Muscle layer of colon (tissue), 2 donors: ENCODE results near the gene ZEB1.

Source experiments
- H3K27ac ChIP-seq: one replicate; pipeline ENCODE4 v1.7.0; 2013; ENCODE audit warnings: low read depth, mild to moderate bottlenecking, low read length, moderate library complexity
- H3K27me3 ChIP-seq, 2 donors: one replicate each; pipeline ENCODE4 v1.7.0; 2013; ENCODE audit warnings: low read length in 2 of 2, mild to moderate bottlenecking in 2 of 2; ENCODE audit not compliant: insufficient read depth in 2 of 2, control insufficient read depth in 1 of 2
- H3K36me3 ChIP-seq: one replicate; pipeline ENCODE4 v1.7.0; 2013; ENCODE audit warnings: mild to moderate bottlenecking, low read length; ENCODE audit not compliant: insufficient read depth
- H3K4me1 ChIP-seq: one replicate; pipeline ENCODE4 v1.7.0; 2013; ENCODE audit warnings: mild to moderate bottlenecking, low read length; ENCODE audit not compliant: insufficient read depth
- H3K4me3 ChIP-seq, 2 donors: one replicate each; pipeline ENCODE4 v1.7.0; 2013; ENCODE audit warnings: low read length in 2 of 2, low read depth in 1 of 2, mild to moderate bottlenecking in 1 of 2, moderate library complexity in 1 of 2
- H3K9ac ChIP-seq: one replicate; pipeline ENCODE4 v1.7.0; 2013; ENCODE audit warnings: low read length
- H3K9me3 ChIP-seq: one replicate; pipeline ENCODE4 v1.7.0; 2013; ENCODE audit warnings: mild to moderate bottlenecking, low read length
- donor health status: abdominal sarcoma.
- donor health status: Adenocarcinoma of cecum.

The ZEB1 gene

DNA sequence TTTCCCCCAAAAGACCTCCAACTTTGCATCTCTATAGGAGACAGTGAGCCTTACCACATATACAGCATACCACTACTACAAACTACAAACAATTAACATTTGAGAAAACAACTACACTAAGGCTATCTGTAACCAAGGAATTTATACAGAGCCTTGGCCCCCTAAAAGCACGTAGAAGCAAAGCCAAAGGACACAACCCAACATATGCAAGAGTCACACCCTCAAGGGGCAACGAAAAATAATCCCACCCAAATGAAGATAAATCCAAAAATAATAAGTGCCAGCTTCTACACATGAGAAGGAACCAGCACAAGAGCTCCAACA, 149.5 kb downstream of the ZEB1 start:
- no peaks in the 10 kb centered on the region for H3K27me3 ChIP-seq
- H3K4me1 ChIP-seq, result no peaks in the 10 kb centered on the region
- no peak overlapping the region for H3K27ac ChIP-seq
- no peak overlapping the region for H3K9ac ChIP-seq
- peaks cover 27% of the 10 kb centered on the region for H3K36me3 ChIP-seq
- no peak overlapping the region for H3K4me3 ChIP-seq
- H3K9me3 ChIP-seq, result peaks cover 11% of the 10 kb centered on the region

DNA sequence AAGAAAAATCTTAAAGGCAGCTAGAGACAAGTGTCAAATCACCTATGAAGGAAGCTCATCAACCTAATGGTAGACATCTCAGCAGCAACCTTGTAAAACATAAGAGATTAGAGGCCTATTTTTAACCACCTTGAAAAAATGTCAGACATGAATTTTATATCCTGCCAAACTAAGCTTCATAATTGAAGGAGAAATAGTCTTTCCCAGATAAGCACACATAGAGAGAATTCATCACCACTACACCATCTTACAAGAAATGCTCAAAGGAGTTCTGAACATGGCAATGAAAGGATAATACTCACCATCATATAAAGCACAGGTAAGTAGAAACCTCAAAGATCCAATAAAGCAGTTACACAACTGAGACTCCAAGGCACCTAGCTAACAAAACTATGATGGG, 156.5 kb downstream of the ZEB1 start:
- Histone ChIP-seq H3K9me3 (no peaks in the 10 kb centered on the region), H3K4me1 (no peaks in the 10 kb centered on the region), H3K27me3 (no peaks in the 10 kb centered on the region), H3K4me3 (no peak overlapping the region), H3K36me3 (no peaks in the 10 kb centered on the region), H3K27ac (no peak overlapping the region), H3K9ac (no peak overlapping the region)

DNA sequence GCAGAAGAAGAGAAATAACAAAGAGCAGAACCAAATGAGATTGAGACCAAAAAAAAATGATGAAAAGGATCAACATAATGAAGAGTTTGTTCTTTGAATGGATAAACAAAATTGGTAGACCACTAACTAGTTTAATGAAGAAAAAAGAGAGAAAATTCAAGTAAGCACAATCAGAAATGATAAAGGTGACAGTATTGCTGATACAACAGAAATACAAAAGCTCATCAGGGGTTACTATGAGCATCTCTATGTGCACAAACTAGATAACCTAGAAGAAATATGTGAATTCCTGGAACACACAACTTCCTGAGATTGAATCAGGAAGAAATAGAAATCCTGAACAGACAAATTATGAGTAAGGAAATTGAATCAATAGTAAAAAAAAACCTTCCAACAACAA, 157.1 kb downstream of the ZEB1 start:
- Histone ChIP-seq H3K4me3 (no peak overlapping the region), H3K36me3 (no peaks in the 10 kb centered on the region), H3K27me3 (no peaks in the 10 kb centered on the region), H3K27ac (no peak overlapping the region), H3K9me3 (no peaks in the 10 kb centered on the region), H3K4me1 (no peaks in the 10 kb centered on the region), H3K9ac (no peak overlapping the region)

DNA sequence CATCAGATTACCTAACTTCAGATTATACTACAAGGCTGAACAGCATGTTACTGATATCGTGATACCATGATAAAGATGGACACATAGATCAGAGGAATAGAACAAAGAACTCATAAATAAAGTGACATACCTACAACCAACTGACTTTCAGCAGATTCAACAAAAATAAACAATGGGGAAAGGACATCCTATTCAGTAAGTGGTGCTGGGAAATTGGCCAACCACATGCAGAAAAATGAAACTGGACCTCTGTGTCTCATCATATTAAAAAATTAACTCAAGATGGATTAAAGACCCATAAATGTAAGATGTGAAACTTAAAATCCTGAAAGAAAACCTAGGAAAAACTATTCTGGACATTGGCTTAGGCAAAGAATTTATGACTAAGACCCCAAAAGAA, 158.6 kb downstream of the ZEB1 start:
- no peak overlapping the region for H3K4me3 ChIP-seq
- H3K4me1 ChIP-seq, result no peaks in the 10 kb centered on the region
- no peaks in the 10 kb centered on the region for H3K27me3 ChIP-seq
- no peak overlapping the region for H3K9ac ChIP-seq
- H3K36me3 ChIP-seq, result no peaks in the 10 kb centered on the region
- H3K9me3 ChIP-seq, result no peaks in the 10 kb centered on the region
- H3K27ac ChIP-seq, result no peak overlapping the region

DNA sequence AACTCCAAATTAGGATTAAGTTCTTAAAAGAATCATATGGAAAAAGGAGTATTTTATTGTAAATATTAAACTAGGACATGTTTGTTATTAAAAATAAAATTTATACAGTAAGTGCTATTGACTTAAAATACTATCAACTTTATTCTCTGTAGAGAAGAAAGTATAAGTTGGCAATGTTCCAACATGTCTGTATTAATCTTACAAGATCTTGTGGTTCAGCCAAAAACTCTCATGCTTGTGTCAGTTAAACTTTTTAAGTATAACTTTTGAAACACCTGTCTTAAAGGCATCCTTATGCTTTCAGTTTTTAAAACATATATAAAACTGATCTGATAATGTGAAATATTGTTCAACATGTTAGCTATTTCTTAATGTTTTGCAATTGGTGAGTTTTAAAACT, 160.7 kb downstream of the ZEB1 start:
- Histone ChIP-seq H3K36me3 (no peaks in the 10 kb centered on the region), H3K4me3 (no peak overlapping the region), H3K4me1 (no peaks in the 10 kb centered on the region), H3K9ac (no peak overlapping the region), H3K27me3 (no peaks in the 10 kb centered on the region), H3K9me3 (no peaks in the 10 kb centered on the region), H3K27ac (no peak overlapping the region)

DNA sequence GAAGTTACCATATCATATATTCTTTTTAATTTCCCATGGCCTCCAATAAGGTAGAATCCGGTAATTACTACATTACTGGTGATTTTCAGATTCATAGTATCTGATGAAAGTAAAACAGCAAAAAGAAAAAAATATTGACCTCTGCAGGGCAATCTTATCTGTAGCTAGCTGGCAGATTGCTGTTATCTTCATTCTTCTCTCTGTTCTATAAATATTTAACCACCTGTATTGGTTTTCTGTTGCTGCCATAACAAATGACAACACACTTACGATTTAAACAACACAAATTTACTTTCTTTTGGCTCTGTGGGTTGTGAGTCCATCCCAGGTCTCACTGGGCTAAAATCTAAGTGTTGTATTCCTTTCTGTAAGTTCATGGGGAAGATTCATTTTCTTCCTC, 164.5 kb downstream of the ZEB1 start:
- Histone ChIP-seq H3K36me3 (no peaks in the 10 kb centered on the region), H3K27me3 (no peaks in the 10 kb centered on the region), H3K4me1 (no peaks in the 10 kb centered on the region), H3K9ac (no peak overlapping the region), H3K9me3 (no peaks in the 10 kb centered on the region), H3K27ac (no peak overlapping the region), H3K4me3 (no peak overlapping the region)

DNA sequence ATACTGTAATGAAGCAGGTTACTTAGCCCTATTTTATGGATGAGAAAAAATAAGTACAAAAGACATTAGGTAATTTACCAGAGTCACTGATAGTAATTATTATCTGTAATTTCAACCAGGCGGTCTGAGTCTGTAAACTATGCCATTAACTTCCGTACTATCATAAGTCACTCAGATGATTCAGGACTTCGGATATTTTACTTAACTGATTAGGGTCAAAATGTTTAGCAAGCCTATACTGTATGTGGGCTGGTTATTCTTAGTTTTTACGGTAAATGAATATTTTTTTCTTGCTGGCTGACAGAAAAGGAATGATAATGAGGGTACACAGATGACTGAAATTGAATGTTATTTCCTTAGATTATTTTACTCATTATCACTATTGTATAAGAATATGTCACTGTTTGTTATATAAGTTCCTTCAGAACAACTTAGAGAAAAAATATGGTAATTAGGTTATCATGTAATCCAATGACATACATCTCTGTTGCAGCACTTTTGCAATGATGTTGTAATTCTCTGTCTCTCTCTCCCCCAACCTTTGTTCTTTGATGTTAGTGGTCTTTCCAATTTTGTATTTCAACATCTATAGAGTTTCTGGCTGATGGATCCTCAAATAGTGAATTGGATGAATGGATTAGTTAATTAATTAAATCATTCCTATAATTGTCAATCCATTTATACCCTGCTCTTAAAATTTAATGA, 165.6 kb downstream of the ZEB1 start:
- Histone ChIP-seq H3K9me3 (no peaks in the 10 kb centered on the region), H3K4me3 (no peak overlapping the region), H3K36me3 (no peaks in the 10 kb centered on the region), H3K27me3 (no peaks in the 10 kb centered on the region), H3K4me1 (no peaks in the 10 kb centered on the region), H3K27ac (no peak overlapping the region), H3K9ac (no peak overlapping the region)

DNA sequence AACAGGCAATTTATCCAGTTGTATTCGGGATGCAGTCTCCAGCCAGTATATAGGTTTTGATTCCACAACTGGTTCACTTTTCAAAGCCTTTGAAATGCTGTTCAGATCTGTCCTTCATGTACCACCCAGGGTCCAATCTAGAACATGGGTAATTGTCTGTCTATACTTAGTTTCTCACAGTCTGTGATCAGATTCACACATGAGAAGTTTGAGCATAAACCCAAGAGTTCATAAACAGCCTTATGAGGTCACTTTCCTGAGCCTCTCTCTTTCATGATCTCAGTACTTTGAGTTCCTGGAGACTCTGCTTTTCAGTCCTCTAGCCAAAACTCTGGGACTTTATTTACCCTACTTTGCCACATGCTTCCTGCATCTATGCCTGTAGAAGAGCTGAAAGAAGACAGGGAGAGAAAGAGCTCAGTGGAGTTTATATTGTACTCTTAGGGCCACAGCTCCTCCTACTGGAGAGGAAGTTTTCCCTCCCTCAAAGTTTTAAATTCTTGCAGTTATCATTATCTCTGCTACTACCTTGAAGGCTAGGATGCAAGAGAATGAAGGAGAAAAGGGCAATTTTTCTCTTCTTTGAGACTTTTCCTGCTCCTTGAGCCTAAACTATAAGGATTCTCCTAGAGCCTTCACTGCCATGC, 172.0 kb downstream of the ZEB1 start:
- Histone ChIP-seq H3K9me3 (no peaks in the 10 kb centered on the region), H3K4me3 (no peak overlapping the region), H3K36me3 (no peaks in the 10 kb centered on the region), H3K9ac (no peak overlapping the region), H3K27ac (no peak overlapping the region), H3K4me1 (peaks cover 12% of the 10 kb centered on the region), H3K27me3 (no peaks in the 10 kb centered on the region)

DNA sequence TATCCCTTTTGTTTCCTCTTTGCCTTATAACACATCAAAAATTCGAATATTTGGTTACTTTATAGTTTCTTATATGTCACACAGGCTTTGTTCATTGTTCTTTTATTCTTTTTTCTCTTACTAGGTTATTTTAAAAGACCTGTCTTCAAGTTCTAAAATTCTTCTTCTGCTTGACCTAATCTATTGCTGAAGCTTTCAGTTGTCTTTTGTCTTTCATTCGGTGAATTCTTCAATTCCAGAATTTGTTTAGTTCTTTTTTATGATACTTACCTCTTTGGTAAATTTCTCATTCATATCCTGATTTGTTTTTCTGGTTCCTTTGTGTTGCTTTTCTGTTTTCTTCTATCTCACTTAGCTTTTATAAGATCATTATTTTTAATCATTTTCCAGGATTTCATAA, 188.4 kb downstream of the ZEB1 start:
- H3K27me3 ChIP-seq, result no peaks in the 10 kb centered on the region
- no peak overlapping the region for H3K27ac ChIP-seq
- H3K9ac ChIP-seq, result no peak overlapping the region
- peaks cover 12% of the 10 kb centered on the region for H3K9me3 ChIP-seq
- no peak overlapping the region for H3K4me3 ChIP-seq
- peaks cover 21% of the 10 kb centered on the region for H3K36me3 ChIP-seq
- no peaks in the 10 kb centered on the region for H3K4me1 ChIP-seq

DNA sequence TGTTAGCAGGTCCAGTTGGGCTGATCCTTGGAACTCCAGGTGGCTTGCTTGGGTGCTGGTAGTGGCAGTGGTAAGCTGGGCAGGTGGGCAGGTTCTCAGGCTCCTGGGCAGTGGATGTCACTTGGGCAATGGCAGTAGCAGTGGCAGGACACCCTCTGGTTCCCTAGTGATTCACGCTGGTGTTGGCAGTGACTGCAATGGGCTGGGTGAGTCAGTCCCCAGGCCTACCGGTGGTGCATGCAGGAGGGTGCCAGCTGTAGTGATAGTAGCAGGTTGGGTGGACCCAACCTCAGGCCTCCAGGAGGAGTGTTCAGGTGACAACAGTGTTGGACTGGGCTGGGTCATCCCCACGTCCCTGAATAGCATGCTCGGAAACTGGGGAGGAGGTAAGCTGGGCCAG, 189.2 kb downstream of the ZEB1 start:
- Histone ChIP-seq H3K4me3 (no peak overlapping the region), H3K4me1 (no peaks in the 10 kb centered on the region)

DNA sequence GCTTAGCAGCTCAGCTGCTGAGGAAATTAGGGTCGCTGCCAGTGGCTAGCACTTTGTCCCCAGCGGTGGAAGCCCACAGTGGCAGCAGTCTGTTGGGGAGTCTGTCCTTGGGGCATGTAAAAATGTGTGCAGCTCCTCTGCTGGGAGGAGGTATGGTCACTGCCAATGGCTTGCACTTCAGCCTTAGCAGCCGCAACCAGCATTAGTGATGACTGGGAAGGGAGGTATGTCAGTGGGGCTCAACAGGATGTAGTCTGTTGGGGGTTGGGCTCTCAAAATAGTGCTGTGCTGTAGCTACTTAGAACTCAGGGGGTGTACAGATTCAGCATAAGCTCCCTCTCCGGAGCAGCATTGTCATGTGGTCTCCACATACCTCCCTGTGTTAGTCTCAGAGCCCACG, 189.9 kb downstream of the ZEB1 start:
- no peaks in the 10 kb centered on the region for H3K27me3 ChIP-seq
- no peak overlapping the region for H3K9ac ChIP-seq
- H3K4me3 ChIP-seq, result no peak overlapping the region
- H3K4me1 ChIP-seq, result no peaks in the 10 kb centered on the region
- peaks cover 26% of the 10 kb centered on the region for H3K36me3 ChIP-seq
- H3K9me3 ChIP-seq, result peaks cover 12% of the 10 kb centered on the region
- H3K27ac ChIP-seq, result no peak overlapping the region

More for the DNA sequence above, 189.2 kb downstream of the ZEB1 start:
- H3K27me3 ChIP-seq, result no peaks in the 10 kb centered on the region
- no peak overlapping the region for H3K27ac ChIP-seq
- peaks cover 12% of the 10 kb centered on the region for H3K9me3 ChIP-seq
- peaks cover 25% of the 10 kb centered on the region for H3K36me3 ChIP-seq
- no peak overlapping the region for H3K9ac ChIP-seq

DNA sequence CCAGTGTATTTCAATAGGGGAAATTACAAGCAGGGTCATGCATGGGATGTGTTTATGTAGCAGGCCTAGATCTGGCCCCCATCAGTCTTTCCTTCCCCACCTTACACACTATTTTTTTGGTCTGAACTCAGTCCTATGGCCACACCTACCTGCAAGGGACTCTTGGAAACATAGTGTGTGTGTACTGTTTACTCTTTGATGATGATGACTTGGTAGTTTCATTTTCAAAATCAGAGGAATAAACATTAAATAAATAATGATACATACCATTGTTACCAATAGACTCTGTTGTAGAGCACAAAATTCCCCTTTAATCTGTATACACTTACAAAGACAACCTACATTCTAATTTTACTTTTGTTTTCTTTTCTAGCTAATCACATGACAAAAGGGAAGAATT, 191.0 kb downstream of the ZEB1 start:
- Histone ChIP-seq H3K27me3 (no peaks in the 10 kb centered on the region), H3K4me1 (peaks cover 4% of the 10 kb centered on the region), H3K9ac (no peak overlapping the region), H3K9me3 (peaks cover 12% of the 10 kb centered on the region), H3K27ac (no peak overlapping the region), H3K4me3 (no peak overlapping the region), H3K36me3 (peaks cover 26% of the 10 kb centered on the region)
